KOPT-K1 (cell line): ENCODE results near the gene VSIG8.

Experiments
- H3K27ac ChIP-seq: fragments of 200-600 bp; sonication (generic); 2 replicates; pipeline ENCODE4 v1.5.1; 2016; ENCODE audit warnings: antibody characterized with exemption, mild to moderate bottlenecking, low read depth, low read length; ENCODE audit not compliant: poor library complexity, severe bottlenecking
- H3K36me3 ChIP-seq: fragments of 200-600 bp; sonication (generic); 2 replicates; pipeline ENCODE4 v1.5.1; 2017; ENCODE audit warnings: antibody characterized with exemption, mild to moderate bottlenecking, low read length, moderate library complexity; ENCODE audit not compliant: insufficient read depth
- H3K9me3 ChIP-seq: fragments of 200-600 bp; sonication (generic); 2 replicates; pipeline ENCODE4 v1.5.1; 2017; ENCODE audit warnings: antibody characterized with exemption, low read length, mild to moderate bottlenecking; ENCODE audit not compliant: insufficient read depth, poor library complexity, severe bottlenecking

The VSIG8 gene

GRCh38 chr1:159854116-159854692, 8.3 kb downstream of the VSIG8 start:
- Histone ChIP-seq H3K9me3 (no peaks in the 10 kb centered on the region), H3K36me3 (no peaks in the 10 kb centered on the region), H3K27ac (no peak overlapping the region)

GRCh38 chr1:159853417-159854115, 8.9 kb downstream of the VSIG8 start:
- H3K27ac ChIP-seq: no peak overlapping the region
- no peaks in the 10 kb centered on the region for H3K9me3 ChIP-seq
- no peaks in the 10 kb centered on the region for H3K36me3 ChIP-seq

- no peaks in the 10 kb centered on the region for H3K9me3 ChIP-seq
- H3K27ac ChIP-seq: no peak overlapping the region
- no peaks in the 10 kb centered on the region for H3K36me3 ChIP-seq
Measured at GRCh38 chr1:159851407-159851806, 11.1 kb downstream of the VSIG8 start.

- no peaks in the 10 kb centered on the region for H3K9me3 ChIP-seq
- no peak overlapping the region for H3K27ac ChIP-seq
- no peaks in the 10 kb centered on the region for H3K36me3 ChIP-seq
Measured at GRCh38 chr1:159849626-159850366, 12.7 kb downstream of the VSIG8 start.

- no peak overlapping the region for H3K27ac ChIP-seq
Measured at GRCh38 chr1:159848326-159848725, 14.1 kb downstream of the VSIG8 start.

GRCh38 chr1:159847231-159847630, 15.2 kb downstream of the VSIG8 start:
- Histone ChIP-seq H3K9me3 (no peaks in the 10 kb centered on the region), H3K36me3 (no peaks in the 10 kb centered on the region), H3K27ac (no peak overlapping the region)

More at GRCh38 chr1:159848326-159848725, 14.1 kb downstream of the VSIG8 start:
- Histone ChIP-seq H3K9me3 (no peaks in the 10 kb centered on the region), H3K36me3 (no peaks in the 10 kb centered on the region)

GRCh38 chr1:159845751-159846629, 16.5 kb downstream of the VSIG8 start:
- no peaks in the 10 kb centered on the region for H3K9me3 ChIP-seq
- H3K27ac ChIP-seq: no peak overlapping the region
- no peaks in the 10 kb centered on the region for H3K36me3 ChIP-seq

GRCh38 chr1:159843459-159843858, 19.0 kb downstream of the VSIG8 start:
- H3K9me3 ChIP-seq: no peaks in the 10 kb centered on the region
- H3K27ac ChIP-seq: no peak overlapping the region
- no peaks in the 10 kb centered on the region for H3K36me3 ChIP-seq

- no peaks in the 10 kb centered on the region for H3K9me3 ChIP-seq
- no peaks in the 10 kb centered on the region for H3K36me3 ChIP-seq
- H3K27ac ChIP-seq: no peak overlapping the region
Measured at GRCh38 chr1:159841749-159842148, 20.7 kb downstream of the VSIG8 start.

GRCh38 chr1:159839116-159839849, 23.2 kb downstream of the VSIG8 start:
- Histone ChIP-seq H3K27ac (no peak overlapping the region), H3K36me3 (no peaks in the 10 kb centered on the region), H3K9me3 (no peaks in the 10 kb centered on the region)

- H3K27ac ChIP-seq: no peak overlapping the region
- H3K9me3 ChIP-seq: no peaks in the 10 kb centered on the region
- H3K36me3 ChIP-seq: no peaks in the 10 kb centered on the region
Measured at GRCh38 chr1:159838715-159839114, 23.7 kb downstream of the VSIG8 start.

- Histone ChIP-seq H3K9me3 (no peaks in the 10 kb centered on the region), H3K36me3 (no peaks in the 10 kb centered on the region), H3K27ac (no peak overlapping the region)
Measured at GRCh38 chr1:159835862-159836525, 26.5 kb downstream of the VSIG8 start.

GRCh38 chr1:159835356-159835755, 27.1 kb downstream of the VSIG8 start:
- no peaks in the 10 kb centered on the region for H3K9me3 ChIP-seq
- H3K36me3 ChIP-seq: no peaks in the 10 kb centered on the region
- H3K27ac ChIP-seq: no peak overlapping the region

GRCh38 chr1:159832309-159832708, 30.1 kb downstream of the VSIG8 start:
- Histone ChIP-seq H3K27ac (no peak overlapping the region), H3K36me3 (no peaks in the 10 kb centered on the region), H3K9me3 (no peaks in the 10 kb centered on the region)
